K562 (cell line): ENCODE data around the gene CELSR1. TPM values are rescaled to one million over a fixed set of nuclear protein-coding genes. Genes with fewer than 3 reads are reported as not detected.

Experiments used
- BCLAF1 ChIP-seq, 2 experiments: fragments of 450-650 bp in 1 of 2; IDR thresholded peaks; 2 replicates each; pipeline ENCODE4 v1.6.1; 2011 to 2017; ENCODE audit warnings: low read depth in 2 of 2, antibody characterized with exemption in 1 of 2, borderline replicate concordance in 1 of 2, low read length in 1 of 2, mild to moderate bottlenecking in 1 of 2, mixed read lengths in 1 of 2; ENCODE audit not compliant: control insufficient read depth in 1 of 2
- DMBX1 ChIP-seq: fragments of 250-450 bp; sonication (Bioruptor Pico); IDR thresholded peaks from 2 replicates; pipeline ENCODE4 v1.8.0; 2022; ENCODE audit warnings: inconsistent platforms, mild to moderate bottlenecking, moderate library complexity, borderline replicate concordance
- ELF2 ChIP-seq: fragments of 250-450 bp; sonication (Bioruptor Pico); IDR thresholded peaks from 2 replicates; pipeline ENCODE4 v1.5.0; 2021; ENCODE audit warnings: mild to moderate bottlenecking
- ETS1 ChIP-seq: conservative IDR thresholded peaks from 2 replicates; pipeline ENCODE4 v1.6.1; 2011; ENCODE audit warnings: low read depth, mild to moderate bottlenecking, low read length; ENCODE audit not compliant: control insufficient read depth
- GABPA ChIP-seq: fragments of 200-800 bp; sonication (Bioruptor generic); conservative IDR thresholded peaks from 2 replicates; pipeline ENCODE4 v1.6.1; 2016; ENCODE audit warnings: low read depth, missing genetic modification characterization, missing compliant biosample characterization
- MTF1 ChIP-seq: fragments of 250-450 bp; sonication (Bioruptor Pico); IDR thresholded peaks from 2 replicates; pipeline ENCODE4 v1.9.0; 2021; ENCODE audit warnings: moderate library complexity, mild to moderate bottlenecking, inconsistent platforms, borderline replicate concordance
- MYBL2 ChIP-seq, 2 experiments: fragments of 450-650 bp in 1 of 2; sonication (generic) in 1 of 2; formaldehyde crosslinking in 1 of 2; IDR thresholded peaks; 2 replicates each; pipeline versions ENCODE4 v1.6.1 to v1.8.1; 2017 to 2022; ENCODE audit warnings: borderline replicate concordance in 1 of 2, inconsistent platforms in 1 of 2, low read depth in 1 of 2, mild to moderate bottlenecking in 1 of 2, missing genetic modification reagents in 1 of 2, moderate library complexity in 1 of 2
- MYC ChIP-seq, 2 experiments: fragments of 250-450 bp in 1 of 2; sonication (Bioruptor Pico) in 1 of 2; IDR thresholded peaks; 2 replicates each; pipeline versions ENCODE4 v1.5.1 to v1.6.1; 2012 to 2021; ENCODE audit warnings: low read depth in 2 of 2, borderline replicate concordance in 1 of 2, improper control_type of control experiment in 1 of 2, low read length in 1 of 2, mild to moderate bottlenecking in 1 of 2, moderate library complexity in 1 of 2
- MYNN ChIP-seq, 2 experiments: sonication (generic); formaldehyde crosslinking in 1 of 2; IDR thresholded peaks; 2 replicates each; pipeline versions ENCODE4 v1.5.0 to v1.6.1; 2016 to 2020; ENCODE audit warnings: antibody characterized with exemption in 1 of 2, missing genetic modification reagents in 1 of 2
- NFE2L1 ChIP-seq: fragments of 450-650 bp; IDR thresholded peaks from 2 replicates; pipeline ENCODE4 v1.6.1; 2016; ENCODE audit warnings: missing genetic modification characterization, low read depth, mild to moderate bottlenecking, missing compliant biosample characterization, moderate library complexity, borderline replicate concordance
- NFIX ChIP-seq: fragments of 250-450 bp; sonication (Bioruptor Pico); IDR thresholded peaks from 2 replicates; pipeline ENCODE4 v1.4.0; 2020; ENCODE audit warnings: low read depth, mild to moderate bottlenecking, moderate library complexity
- ZBTB5 ChIP-seq: fragments of 450-650 bp; IDR thresholded peaks from 2 replicates; pipeline ENCODE4 v1.6.1; 2017; ENCODE audit warnings: antibody characterized with exemption
- ZNF184 ChIP-seq: sonication (generic); formaldehyde crosslinking; IDR thresholded peaks from 2 replicates; pipeline ENCODE4 v1.5.0; 2020; ENCODE audit warnings: missing genetic modification reagents
- polyA plus RNA-seq, 8 experiments: library from polyadenylated mRNA; depleted of rRNA in 4 of 8; stranded (reverse) in 5 of 8; unstranded in 3 of 8; fragments of >200 nt; fragmentation: Nextera tagmentation in 2 of 8; fragmentation: Illumina TruSeq in 1 of 8; extraction: Ambion mirVana in 2 of 8; extraction: Trizol in 1 of 8; gene quantifications; 2 replicates each; pipeline versions ENCODE4 v1.2.1 to v1.2.3, GENCODE V29; 2011 to 2014; ENCODE audit warnings: inconsistent platforms in 1 of 8, missing spikeins in 1 of 8
- total RNA-seq, 7 experiments: library from RNA; depleted of rRNA in 6 of 7; stranded (reverse); fragments of >200 nt in 6 of 7; fragmentation: Illumina TruSeq in 2 of 7; extraction: Trizol in 2 of 7; gene quantifications; 2 replicates each; pipeline versions ENCODE4 v1.2.1 to v1.2.3, GENCODE V29; 2011 to 2021; ENCODE audit warnings: low replicate concordance in 1 of 7

CELSR1 gene
- total and polyA plus RNA-seq, 9 of the 15 experiments (the other 6 are each of a cell fraction or from before 2014, with no cell fraction given) = under 0.01 to 0.09 TPM; not detected in 7

- TF ChIP-seq MYBL2 (IDR thresholded peaks at IDR 0.05; ENCODE audit: low read depth) = no peak
- TF ChIP-seq MYBL2 (CRISPR knock-in tag; IDR thresholded peaks at IDR 0.05; ENCODE audit: borderline replicate concordance) = no peak
- no peak for TF ChIP-seq MYNN (IDR thresholded peaks at IDR 0.05)
- TF ChIP-seq MYNN (CRISPR knock-in tag; IDR thresholded peaks at IDR 0.05) = no peak
- no peak for TF ChIP-seq DMBX1 (CRISPR knock-in tag)
- TF ChIP-seq NFE2L1 (tag) = no peak
- peak; percentile 98 for TF ChIP-seq GABPA (tag)
- TF ChIP-seq ZBTB5 = no peak
- TF ChIP-seq ETS1 = peak; percentile 53
- no peak for TF ChIP-seq MTF1
- TF ChIP-seq NFIX (CRISPR knock-in tag) = no peak
- no peak for TF ChIP-seq ZNF184 (CRISPR knock-in tag)
- TF ChIP-seq BCLAF1 (IDR thresholded peaks at IDR 0.05; ENCODE audit: borderline replicate concordance in 1 of 2, control insufficient read depth in 1 of 2, low read depth in 2 of 2, low read length in 1 of 2) = 0 out of 4 replicates have a peak, but pooled peaks of 1 of the 2 experiments have one; percentile 66
- TF ChIP-seq ELF2 (CRISPR knock-in tag) = 0 out of 2 replicates have a peak, but pooled peaks have one; percentile 57
- peak; percentile 75 for TF ChIP-seq MYC (IDR thresholded peaks at IDR 0.05; ENCODE audit: low read depth, low read length)
- TF ChIP-seq MYC (CRISPR knock-in tag; IDR thresholded peaks at IDR 0.05; ENCODE audit: borderline replicate concordance, low read depth) = no peak
These were observed 202.0 kb downstream of the CELSR1 start, which contains the start of gene TRMU (continued) for GRCh38 chr22:46335201-46336118.
